Calu3 (cell line): ENCODE results near the gene JPH2. TPM values are rescaled to one million over a fixed set of nuclear protein-coding genes. Genes with fewer than 3 reads are reported as not detected.

Experiments used
- BruUV-seq: library from RNA; stranded (reverse); fragments of 400-500 nt; replicated peaks from 2 replicates; lab custom pipeline; 2021; lab: Mats Ljungman, UMichigan
- CTCF ChIA-PET: fragments of 300-600 bp; sonication (Branson Sonifier 250); formaldehyde crosslinking; loops from one replicate; lab custom pipeline; 2022; ENCODE audit warnings: antibody characterized with exemption; lab: Charles Lee
- DNase-seq: peaks from one replicate; pipeline ENCODE4 v3.0.0; 2022
- H3K27ac Mint-ChIP-seq: one replicate; pipeline ENCODE4 v1.8.0; 2022; ENCODE audit warnings: mixed read lengths; ENCODE audit not compliant: unreplicated experiment
- H3K27me3 Mint-ChIP-seq: one replicate; pipeline ENCODE4 v1.8.0; 2022; ENCODE audit warnings: mixed read lengths; ENCODE audit not compliant: unreplicated experiment
- H3K36me3 Mint-ChIP-seq: one replicate; pipeline ENCODE4 v1.8.0; 2022; ENCODE audit warnings: mild to moderate bottlenecking, moderate library complexity, mixed read lengths; ENCODE audit not compliant: insufficient read depth, unreplicated experiment
- H3K4me1 Mint-ChIP-seq: one replicate; pipeline ENCODE4 v1.8.0; 2022; ENCODE audit warnings: mild to moderate bottlenecking, low read depth, mixed read lengths; ENCODE audit not compliant: unreplicated experiment
- H3K4me3 Mint-ChIP-seq: one replicate; pipeline ENCODE4 v1.8.0; 2022; ENCODE audit warnings: mild to moderate bottlenecking, low read depth, moderate library complexity, mixed read lengths; ENCODE audit not compliant: unreplicated experiment
- H3K9me3 Mint-ChIP-seq: one replicate; pipeline ENCODE4 v1.8.0; 2022; ENCODE audit warnings: low read depth, mixed read lengths; ENCODE audit not compliant: unreplicated experiment
- intact Hi-C: fragments of 100-400 bp; cut with micrococcal nuclease; formaldehyde crosslinking; loops from one replicate; pipeline ENCODE4 v1.10.0; 2022; ENCODE audit not compliant: unreplicated experiment
- total RNA-seq: library from RNA; stranded (reverse); gene quantifications from 2 replicates; pipeline ENCODE4 v1.2.3, GENCODE V29; 2022
- TF ChIP-seq, protein P1 (sequence below): fragments of 200-600 bp; IDR thresholded peaks from one replicate; pipeline ENCODE4 v1.8.0; 2022; ENCODE audit warnings: antibody characterized with exemption; ENCODE audit not compliant: unreplicated experiment

The JPH2 gene
- total RNA-seq, 1 experiment from 2014 or later = 0.50 TPM

DNA sequence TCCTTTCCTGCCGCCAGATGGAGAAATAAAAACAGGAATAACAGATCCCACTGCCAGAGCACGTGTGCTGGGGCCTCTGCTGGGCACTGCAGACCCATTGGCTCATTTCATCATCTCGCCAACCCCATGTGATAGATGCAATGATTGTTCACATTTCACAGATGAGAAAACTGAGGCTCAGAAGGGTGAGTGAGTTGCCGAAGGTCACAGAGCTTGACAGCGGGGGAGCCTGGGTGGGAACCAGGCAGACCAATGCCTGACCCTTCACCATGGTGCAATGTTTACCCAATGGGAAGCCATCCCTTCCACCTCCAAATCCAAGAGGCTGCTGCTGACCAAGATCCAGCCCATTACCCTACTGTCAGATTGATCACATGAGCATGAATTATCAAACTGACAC is 105.1 kb downstream of the JPH2 start:
- no TSS peak for BruUV-seq
- Mint-ChIP-seq H3K9me3 (no peaks in the 10 kb centered on the region), H3K36me3 (no peaks in the 10 kb centered on the region), H3K27ac (no peak overlapping the region), H3K27me3 (peaks cover 48% of the 10 kb centered on the region), H3K4me1 (peaks cover 7% of the 10 kb centered on the region), H3K4me3 (no peak overlapping the region)
- intact Hi-C loops = loop anchor here (2.0 to 10.0 kb wide), 3 partner anchors 237 to 633 kb away; no protein-coding TSS in a partner anchor
- TF ChIP-seq, protein P1, sequence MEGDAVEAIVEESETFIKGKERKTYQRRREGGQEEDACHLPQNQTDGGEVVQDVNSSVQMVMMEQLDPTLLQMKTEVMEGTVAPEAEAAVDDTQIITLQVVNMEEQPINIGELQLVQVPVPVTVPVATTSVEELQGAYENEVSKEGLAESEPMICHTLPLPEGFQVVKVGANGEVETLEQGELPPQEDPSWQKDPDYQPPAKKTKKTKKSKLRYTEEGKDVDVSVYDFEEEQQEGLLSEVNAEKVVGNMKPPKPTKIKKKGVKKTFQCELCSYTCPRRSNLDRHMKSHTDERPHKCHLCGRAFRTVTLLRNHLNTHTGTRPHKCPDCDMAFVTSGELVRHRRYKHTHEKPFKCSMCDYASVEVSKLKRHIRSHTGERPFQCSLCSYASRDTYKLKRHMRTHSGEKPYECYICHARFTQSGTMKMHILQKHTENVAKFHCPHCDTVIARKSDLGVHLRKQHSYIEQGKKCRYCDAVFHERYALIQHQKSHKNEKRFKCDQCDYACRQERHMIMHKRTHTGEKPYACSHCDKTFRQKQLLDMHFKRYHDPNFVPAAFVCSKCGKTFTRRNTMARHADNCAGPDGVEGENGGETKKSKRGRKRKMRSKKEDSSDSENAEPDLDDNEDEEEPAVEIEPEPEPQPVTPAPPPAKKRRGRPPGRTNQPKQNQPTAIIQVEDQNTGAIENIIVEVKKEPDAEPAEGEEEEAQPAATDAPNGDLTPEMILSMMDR = no peak
- no peak for DNase-seq
- CTCF ChIA-PET = interaction anchor here (0.6 kb wide), 1 partner anchor 95 kb away, joined by 7 read pairs; no protein-coding TSS in a partner anchor

DNA sequence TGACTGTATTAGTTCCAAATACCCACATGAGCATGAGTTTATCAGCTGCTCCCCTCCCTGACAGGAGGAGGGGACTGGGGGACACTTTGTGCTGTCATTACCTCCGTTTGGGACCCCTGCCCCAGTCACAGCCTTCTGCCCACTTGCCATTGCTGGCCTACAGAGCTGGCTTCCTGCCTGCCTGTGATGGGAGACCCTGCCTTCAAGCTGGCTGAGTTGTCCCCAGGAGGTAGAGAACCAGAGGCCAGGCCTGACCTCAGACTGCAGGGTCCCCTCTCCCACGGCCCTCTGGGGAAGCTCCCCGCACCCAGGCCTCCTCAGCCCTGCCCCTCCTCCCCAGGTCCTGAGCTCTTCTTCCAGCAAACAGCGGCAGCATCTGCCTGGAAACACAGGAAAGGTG is 105.5 kb downstream of the JPH2 start:
- no TSS peak for BruUV-seq
- H3K36me3 Mint-ChIP-seq = no peaks in the 10 kb centered on the region
- no peak overlapping the region for H3K4me3 Mint-ChIP-seq
- intact Hi-C loops = loop anchor here (5.0 to 10.0 kb wide), 2 partner anchors 237 to 544 kb away; no protein-coding TSS in a partner anchor
- CTCF ChIA-PET = interaction anchor here (0.6 kb wide), 1 partner anchor 95 kb away, joined by 7 read pairs; no protein-coding TSS in a partner anchor
- no peaks in the 10 kb centered on the region for H3K9me3 Mint-ChIP-seq
- TF ChIP-seq, protein P1 = no peak
- H3K4me1 Mint-ChIP-seq = peaks cover 7% of the 10 kb centered on the region
- DNase-seq = no peak
- H3K27ac Mint-ChIP-seq = no peak overlapping the region
- peaks cover 44% of the 10 kb centered on the region for H3K27me3 Mint-ChIP-seq

DNA sequence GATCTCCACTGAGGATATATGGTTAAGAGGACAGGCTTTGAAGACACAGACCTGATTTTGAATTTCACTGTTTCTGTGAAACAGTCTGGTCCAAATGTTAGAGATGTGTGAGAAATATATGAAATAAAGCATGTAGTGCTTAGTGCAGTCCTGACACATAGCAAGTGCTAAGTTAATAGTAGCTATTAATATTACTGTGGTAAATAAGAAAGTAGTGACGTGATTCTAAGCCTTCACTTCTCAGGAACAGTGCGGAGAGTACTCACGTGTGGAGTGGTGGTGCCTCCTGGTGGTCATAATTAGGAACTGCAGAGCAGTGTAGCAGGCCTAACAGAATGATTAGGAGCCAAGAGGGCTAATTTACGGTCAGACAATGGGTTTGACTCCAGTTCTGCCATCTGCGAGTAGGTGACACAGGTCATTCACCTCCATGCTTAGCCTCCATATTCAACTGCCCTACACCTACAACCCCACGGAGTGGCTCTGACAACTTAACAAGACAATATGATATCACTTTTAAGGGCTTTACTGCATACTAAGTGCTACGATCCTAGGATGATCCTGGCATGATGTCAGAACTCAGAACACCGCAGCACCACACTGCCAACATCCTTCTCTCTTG is 106.2 kb downstream of the JPH2 start:
- CTCF ChIA-PET = interaction anchor here (0.6 to 1.8 kb wide), 11 partner anchors 21 to 623 kb away, joined by 3 to 15 read pairs (median 4); partner anchors contain the start of genes SGK2 and SRSF6
- DNase-seq = peak; percentile 86

DNA sequence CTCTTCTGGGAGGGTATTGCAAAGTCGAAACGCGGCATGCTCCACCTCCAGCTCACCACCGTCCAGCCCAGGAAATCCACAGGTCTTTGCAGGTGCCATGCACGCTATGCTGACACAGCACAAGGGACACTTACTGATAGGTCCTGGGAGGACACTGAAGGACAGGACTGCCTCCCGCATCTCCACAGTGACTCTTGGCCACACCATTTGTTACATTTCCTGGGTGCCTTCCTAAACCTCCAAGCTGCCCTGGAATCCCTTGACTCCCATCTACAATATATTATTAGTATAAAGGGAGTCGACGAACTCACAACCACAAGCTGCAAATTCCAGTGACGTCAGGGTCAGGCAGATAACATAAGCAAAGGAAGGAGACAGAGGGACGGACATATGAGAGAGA is 106.9 kb downstream of the JPH2 start:
- peaks cover 7% of the 10 kb centered on the region for H3K4me1 Mint-ChIP-seq
- H3K9me3 Mint-ChIP-seq = no peaks in the 10 kb centered on the region
- TF ChIP-seq, protein P1 = no peak
- CTCF ChIA-PET = interaction anchor here (0.6 to 1.8 kb wide), 12 partner anchors 20 to 623 kb away, joined by 3 to 15 read pairs (median 4); partner anchors contain the start of genes SGK2 and SRSF6
- peaks cover 46% of the 10 kb centered on the region for H3K27me3 Mint-ChIP-seq
- H3K27ac Mint-ChIP-seq = no peak overlapping the region
- no peak for DNase-seq
- no peaks in the 10 kb centered on the region for H3K36me3 Mint-ChIP-seq
- intact Hi-C loops = loop anchor here (1.0 to 10.0 kb wide), 5 partner anchors 24 to 543 kb away; no protein-coding TSS in a partner anchor
- BruUV-seq = no TSS peak
- no peak overlapping the region for H3K4me3 Mint-ChIP-seq

More for the DNA sequence above, 106.2 kb downstream of the JPH2 start:
- H3K36me3 Mint-ChIP-seq = no peaks in the 10 kb centered on the region
- no peak overlapping the region for H3K4me3 Mint-ChIP-seq
- BruUV-seq = no TSS peak
- TF ChIP-seq, protein P1 = peak; percentile 98
- no peak overlapping the region for H3K27ac Mint-ChIP-seq
- intact Hi-C loops = loop anchor here (1.0 to 10.0 kb wide), 5 partner anchors 24 to 543 kb away; no protein-coding TSS in a partner anchor
- H3K9me3 Mint-ChIP-seq = no peaks in the 10 kb centered on the region
- peaks cover 7% of the 10 kb centered on the region for H3K4me1 Mint-ChIP-seq
- peaks cover 41% of the 10 kb centered on the region for H3K27me3 Mint-ChIP-seq
